Gastroesophageal sphincter (tissue), 3 donors: ENCODE results near the gene BAIAP2L1.

Source experiments
- EP300 ChIP-seq: sonication (generic); formaldehyde crosslinking; IDR thresholded peaks from one replicate; pipeline ENCODE4 v1.6.1; 2017; ENCODE audit warnings: antibody characterized with exemption, mild to moderate bottlenecking
- POLR2AphosphoS5 ChIP-seq: sonication (generic); formaldehyde crosslinking; IDR thresholded peaks from one replicate; pipeline ENCODE4 v1.6.1; 2017; ENCODE audit warnings: antibody characterized with exemption
- TF ChIP-seq, protein P1 (sequence below), 4 experiments: fragments of 200-600 bp in 2 of 4; fragments of 450-650 bp in 2 of 4; sonication (generic) in 1 of 4; IDR thresholded peaks; one replicate each; pipeline ENCODE4 v1.5.1; 2017 to 2019; ENCODE audit warnings: antibody characterized with exemption in 4 of 4, mild to moderate bottlenecking in 2 of 4, moderate library complexity in 2 of 4

DNA sequence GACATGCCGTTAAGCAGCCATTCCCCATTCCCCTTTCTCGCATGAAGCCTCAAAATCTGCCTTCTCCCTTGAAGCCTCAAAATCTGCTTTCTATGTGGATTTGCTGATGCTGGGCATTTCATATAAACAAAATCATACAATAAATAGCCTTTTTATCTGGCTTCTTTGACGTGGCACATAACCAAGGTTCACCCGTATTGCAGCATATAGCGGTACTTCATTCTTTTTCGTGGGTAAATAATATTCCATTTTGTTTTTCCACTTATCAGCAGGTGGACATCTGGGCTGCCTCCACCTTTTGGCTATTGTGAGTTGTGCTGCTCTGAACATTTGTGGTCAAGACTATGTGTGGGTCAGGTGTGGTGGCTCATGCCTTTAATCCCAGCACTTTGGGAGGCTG lies 62.4 kb downstream of the BAIAP2L1 start:
- TF ChIP-seq EP300 (no peak), POLR2AphosphoS5 (no peak)
- TF ChIP-seq, protein P1, sequence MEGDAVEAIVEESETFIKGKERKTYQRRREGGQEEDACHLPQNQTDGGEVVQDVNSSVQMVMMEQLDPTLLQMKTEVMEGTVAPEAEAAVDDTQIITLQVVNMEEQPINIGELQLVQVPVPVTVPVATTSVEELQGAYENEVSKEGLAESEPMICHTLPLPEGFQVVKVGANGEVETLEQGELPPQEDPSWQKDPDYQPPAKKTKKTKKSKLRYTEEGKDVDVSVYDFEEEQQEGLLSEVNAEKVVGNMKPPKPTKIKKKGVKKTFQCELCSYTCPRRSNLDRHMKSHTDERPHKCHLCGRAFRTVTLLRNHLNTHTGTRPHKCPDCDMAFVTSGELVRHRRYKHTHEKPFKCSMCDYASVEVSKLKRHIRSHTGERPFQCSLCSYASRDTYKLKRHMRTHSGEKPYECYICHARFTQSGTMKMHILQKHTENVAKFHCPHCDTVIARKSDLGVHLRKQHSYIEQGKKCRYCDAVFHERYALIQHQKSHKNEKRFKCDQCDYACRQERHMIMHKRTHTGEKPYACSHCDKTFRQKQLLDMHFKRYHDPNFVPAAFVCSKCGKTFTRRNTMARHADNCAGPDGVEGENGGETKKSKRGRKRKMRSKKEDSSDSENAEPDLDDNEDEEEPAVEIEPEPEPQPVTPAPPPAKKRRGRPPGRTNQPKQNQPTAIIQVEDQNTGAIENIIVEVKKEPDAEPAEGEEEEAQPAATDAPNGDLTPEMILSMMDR (IDR thresholded peaks at IDR 0.05), result no peak
